Mesothelial cell of epicardium (in vitro differentiated cells): Measurements from ENCODE around the gene ECM1. TPM values are rescaled to one million over a fixed set of nuclear protein-coding genes. Genes with fewer than 3 reads are reported as not detected.

ENCODE experiments used
- DNase-seq, 2 experiments: peaks; one replicate each; pipeline ENCODE4 v3.0.0; 2021; ENCODE audit warnings: low spot score in 2 of 2; ENCODE audit not compliant: unreplicated experiment in 2 of 2
- H3K27ac Mint-ChIP-seq: 2 replicates; pipeline ENCODE4 v1.8.0; 2021; ENCODE audit warnings: mixed read lengths
- H3K27me3 Mint-ChIP-seq: 2 replicates; pipeline ENCODE4 v1.8.0; 2021; ENCODE audit warnings: low read depth, mixed read lengths
- H3K36me3 Mint-ChIP-seq: 2 replicates; pipeline ENCODE4 v1.8.0; 2021; ENCODE audit warnings: mixed read lengths
- H3K4me1 Mint-ChIP-seq: 2 replicates; pipeline ENCODE4 v1.8.0; 2021; ENCODE audit warnings: mixed read lengths
- H3K4me3 Mint-ChIP-seq: 2 replicates; pipeline ENCODE4 v1.8.0; 2021; ENCODE audit warnings: mild to moderate bottlenecking, moderate library complexity, mixed read lengths
- H3K9me3 Mint-ChIP-seq: 2 replicates; pipeline ENCODE4 v1.8.0; 2021; ENCODE audit warnings: mixed read lengths
- CTCF ChIP-seq: fragments of 200-600 bp; sonication (generic); IDR thresholded peaks from one replicate; pipeline ENCODE4 v1.5.0; 2021; ENCODE audit warnings: antibody characterized with exemption; ENCODE audit not compliant: unreplicated experiment
- total RNA-seq: library from RNA; stranded (reverse); gene quantifications from 3 replicates; pipeline ENCODE4 v1.2.1, GENCODE V29; 2021

ECM1 gene
- total RNA-seq, 1 donor from 2014 or later = 5.0 TPM

GRCh38 chr1:150493175-150493574 lies 14.7 kb upstream of the ECM1 start:
- DNase-seq = no peak
- Mint-ChIP-seq H3K27ac (no peak overlapping the region), H3K4me3 (no peak overlapping the region), H3K27me3 (no peaks in the 10 kb centered on the region), H3K9me3 (no peaks in the 10 kb centered on the region), H3K36me3 (peaks cover 38% of the 10 kb centered on the region), H3K4me1 (peaks cover 3% of the 10 kb centered on the region)
- TF ChIP-seq CTCF = no peak

- no peak for TF ChIP-seq CTCF
- Mint-ChIP-seq H3K36me3 (peaks cover 36% of the 10 kb centered on the region), H3K4me3 (no peak overlapping the region), H3K27ac (no peak overlapping the region), H3K4me1 (no peaks in the 10 kb centered on the region), H3K9me3 (no peaks in the 10 kb centered on the region), H3K27me3 (no peaks in the 10 kb centered on the region)
- no peak for DNase-seq
Measured at GRCh38 chr1:150498342-150498741, 9.6 kb upstream of the ECM1 start.

- DNase-seq = no peak
- peaks cover 6% of the 10 kb centered on the region for H3K4me1 Mint-ChIP-seq
- no peak overlapping the region for H3K4me3 Mint-ChIP-seq
- no peak overlapping the region for H3K27ac Mint-ChIP-seq
- no peaks in the 10 kb centered on the region for H3K9me3 Mint-ChIP-seq
- no peak for TF ChIP-seq CTCF
- H3K27me3 Mint-ChIP-seq = no peaks in the 10 kb centered on the region
- H3K36me3 Mint-ChIP-seq = peaks cover 32% of the 10 kb centered on the region
Measured at GRCh38 chr1:150505431-150505830, 2.5 kb upstream of the ECM1 start.

GRCh38 chr1:150508982-150509381 lies 1.1 kb downstream of the ECM1 start:
- H3K4me3 Mint-ChIP-seq = no peak overlapping the region
- H3K27ac Mint-ChIP-seq = no peak overlapping the region
- no peak for TF ChIP-seq CTCF
- no peaks in the 10 kb centered on the region for H3K9me3 Mint-ChIP-seq
- H3K36me3 Mint-ChIP-seq = peaks cover 30% of the 10 kb centered on the region
- H3K27me3 Mint-ChIP-seq = no peaks in the 10 kb centered on the region
- no peak for DNase-seq
- peaks cover 6% of the 10 kb centered on the region for H3K4me1 Mint-ChIP-seq

- no peaks in the 10 kb centered on the region for H3K9me3 Mint-ChIP-seq
- H3K4me3 Mint-ChIP-seq = no peak overlapping the region
- TF ChIP-seq CTCF = no peak
- H3K36me3 Mint-ChIP-seq = peaks cover 18% of the 10 kb centered on the region
- no peak for DNase-seq
- peaks cover 13% of the 10 kb centered on the region for H3K4me1 Mint-ChIP-seq
- H3K27ac Mint-ChIP-seq = no peak overlapping the region
- H3K27me3 Mint-ChIP-seq = no peaks in the 10 kb centered on the region
Measured at GRCh38 chr1:150511551-150511950, 3.6 kb downstream of the ECM1 start.
